Progenitor cell of endocrine pancreas (in vitro differentiated cells): ENCODE results near the gene UBE3C. TPM values are rescaled to one million over a fixed set of nuclear protein-coding genes. Genes with fewer than 3 reads are reported as not detected.
"Not testable (repeated sequence)": the region's sequence is repeated elsewhere in the genome, so short reads cannot be mapped to it uniquely, and the experiment has no call there.

Experiments used
- DNase-seq: peaks from one replicate; pipeline ENCODE4 v3.0.0; 2021; ENCODE audit warnings: low spot score; ENCODE audit not compliant: unreplicated experiment
- H3K27ac Mint-ChIP-seq: 2 replicates; pipeline ENCODE4 v1.8.0; 2021; ENCODE audit warnings: mild to moderate bottlenecking, moderate library complexity, mixed read lengths
- H3K27me3 Mint-ChIP-seq: 2 replicates; pipeline ENCODE4 v1.8.0; 2021; ENCODE audit warnings: mixed read lengths
- H3K36me3 Mint-ChIP-seq: 2 replicates; pipeline ENCODE4 v1.8.0; 2022; ENCODE audit warnings: mixed read lengths; ENCODE audit not compliant: insufficient read depth
- H3K4me1 Mint-ChIP-seq: 2 replicates; pipeline ENCODE4 v1.8.0; 2021; ENCODE audit warnings: low read depth, mixed read lengths
- H3K4me3 Mint-ChIP-seq: 2 replicates; pipeline ENCODE4 v1.8.0; 2021; ENCODE audit warnings: low read depth, mild to moderate bottlenecking, moderate library complexity, mixed read lengths
- H3K9me3 Mint-ChIP-seq: 2 replicates; pipeline ENCODE4 v1.8.0; 2021; ENCODE audit warnings: low read depth, mixed read lengths
- CTCF ChIP-seq: fragments of 200-600 bp; sonication (generic); IDR thresholded peaks from one replicate; pipeline ENCODE4 v1.5.0; 2021; ENCODE audit warnings: antibody characterized with exemption, mild to moderate bottlenecking; ENCODE audit not compliant: unreplicated experiment
- total RNA-seq: library from RNA; stranded (reverse); gene quantifications from 2 replicates; pipeline ENCODE4 v1.2.1, GENCODE V29; 2021

The UBE3C gene
- total RNA-seq, 1 donor from 2014 or later: 62.5 TPM

- TF ChIP-seq CTCF: no peak
- peaks cover 38% of the 10 kb centered on the region for H3K4me1 Mint-ChIP-seq
- H3K9me3 Mint-ChIP-seq: no peaks in the 10 kb centered on the region
- peak overlapping the region; percentile 73 for H3K27ac Mint-ChIP-seq
- DNase-seq: no peak
- H3K4me3 Mint-ChIP-seq: no peak overlapping the region
- peaks cover 2% of the 10 kb centered on the region for H3K36me3 Mint-ChIP-seq
- H3K27me3 Mint-ChIP-seq: no peaks in the 10 kb centered on the region
Observed at GRCh38 chr7:157158400-157158799, 19.7 kb downstream of the UBE3C start.

- peaks cover 35% of the 10 kb centered on the region for H3K4me1 Mint-ChIP-seq
- peak overlapping the region; percentile 86 for H3K27ac Mint-ChIP-seq
- not testable (repeated sequence) for H3K9me3 Mint-ChIP-seq, H3K27me3 Mint-ChIP-seq, DNase-seq, H3K4me3 Mint-ChIP-seq, H3K36me3 Mint-ChIP-seq
Observed at GRCh38 chr7:157159537-157159936, 20.8 kb downstream of the UBE3C start.

- TF ChIP-seq CTCF: no peak
- Mint-ChIP-seq H3K27ac (no peak overlapping the region), H3K36me3 (peaks cover 6% of the 10 kb centered on the region), H3K9me3 (no peaks in the 10 kb centered on the region), H3K4me3 (no peak overlapping the region), H3K27me3 (no peaks in the 10 kb centered on the region), H3K4me1 (peaks cover 30% of the 10 kb centered on the region)
- DNase-seq: no peak
Observed at GRCh38 chr7:157160433-157160832, 21.7 kb downstream of the UBE3C start.

GRCh38 chr7:157165987-157166386 lies 27.3 kb downstream of the UBE3C start:
- Mint-ChIP-seq H3K4me3 (no peak overlapping the region), H3K27ac (no peak overlapping the region), H3K27me3 (no peaks in the 10 kb centered on the region), H3K36me3 (peaks cover 25% of the 10 kb centered on the region), H3K4me1 (no peaks in the 10 kb centered on the region), H3K9me3 (peaks cover 3% of the 10 kb centered on the region)
- DNase-seq: no peak
- TF ChIP-seq CTCF: no peak

GRCh38 chr7:157168571-157168970 lies 29.8 kb downstream of the UBE3C start:
- H3K4me1 Mint-ChIP-seq: no peaks in the 10 kb centered on the region
- no peak for TF ChIP-seq CTCF
- no peak for DNase-seq
- peak overlapping the region; percentile 19 for H3K27ac Mint-ChIP-seq
- H3K27me3 Mint-ChIP-seq: no peaks in the 10 kb centered on the region
- H3K4me3 Mint-ChIP-seq: no peak overlapping the region
- peaks cover 3% of the 10 kb centered on the region for H3K9me3 Mint-ChIP-seq
- peaks cover 28% of the 10 kb centered on the region for H3K36me3 Mint-ChIP-seq

- no peak for DNase-seq
- Mint-ChIP-seq H3K27ac (no peak overlapping the region), H3K4me1 (peaks cover 4% of the 10 kb centered on the region), H3K36me3 (peaks cover 15% of the 10 kb centered on the region), H3K4me3 (no peak overlapping the region), H3K9me3 (no peaks in the 10 kb centered on the region), H3K27me3 (no peaks in the 10 kb centered on the region)
- no peak for TF ChIP-seq CTCF
Observed at GRCh38 chr7:157176771-157177170, 38.0 kb downstream of the UBE3C start.
